Natural killer cell treated with Interleukin-12 subunit alpha and Interleukin-12 subunit beta and Interleukin-15 and Interleukin-18, amount 100 ng/mL, for 72 hours (primary cell): ENCODE measurements around the gene CALU. TPM values are rescaled to one million over a fixed set of nuclear protein-coding genes. Genes with fewer than 3 reads are reported as not detected.

Experiments used
- ATAC-seq, 2 donors: fragments of 150-1000 bp; cut with Tn5 transposase in 1 of 2; sonication (Bioruptor Pico), chemical (Tn5 transposase) in 1 of 2; 2 replicates each; pipeline ENCODE4 v1.10.0; 2021
- DNase-seq: peaks from one replicate; pipeline ENCODE4 v3.0.0; 2022; ENCODE audit warnings: low spot score
- H3K27ac Mint-ChIP-seq, 2 donors: 1 replicate in 1 of 2; 2 replicates in 1 of 2; pipeline ENCODE4 v1.8.0; 2022; ENCODE audit warnings: mixed read lengths in 2 of 2, mild to moderate bottlenecking in 1 of 2, moderate library complexity in 1 of 2
- H3K27me3 Mint-ChIP-seq, 2 donors: 1 replicate in 1 of 2; 2 replicates in 1 of 2; pipeline ENCODE4 v1.8.0; 2022; ENCODE audit warnings: mixed read lengths in 2 of 2
- H3K36me3 Mint-ChIP-seq: one replicate; pipeline ENCODE4 v1.8.0; 2022; ENCODE audit warnings: mixed read lengths
- H3K4me1 Mint-ChIP-seq, 2 donors: 1 replicate in 1 of 2; 2 replicates in 1 of 2; pipeline ENCODE4 v1.8.0; 2022; ENCODE audit warnings: low read depth in 2 of 2, mixed read lengths in 2 of 2, mild to moderate bottlenecking in 1 of 2
- H3K4me3 Mint-ChIP-seq: one replicate; pipeline ENCODE4 v1.8.0; 2022; ENCODE audit warnings: mixed read lengths
- H3K9me3 Mint-ChIP-seq: 2 replicates; pipeline ENCODE4 v1.8.0; 2022; ENCODE audit warnings: mixed read lengths
- total RNA-seq, 2 donors: library from RNA; stranded (reverse); gene quantifications; one replicate each; pipeline ENCODE4 v1.2.3, GENCODE V29; 2022

Gene CALU
- total RNA-seq, 2 donors from 2014 or later = 46.3 to 60.5 TPM

- Mint-ChIP-seq H3K4me1 (peaks cover 7 to 13% of the 10 kb centered on the region in 2 donors), H3K27me3 (no peaks in the 10 kb centered on the region), H3K9me3 (no peaks in the 10 kb centered on the region), H3K36me3 (peaks cover 32% of the 10 kb centered on the region), H3K4me3 (no peak overlapping the region), H3K27ac (no peak overlapping the region)
- DNase-seq (no peak), ATAC-seq (no peak)
Measured at GRCh38 chr7:128774029-128774689, 35.0 kb downstream of the CALU start.

DNA sequence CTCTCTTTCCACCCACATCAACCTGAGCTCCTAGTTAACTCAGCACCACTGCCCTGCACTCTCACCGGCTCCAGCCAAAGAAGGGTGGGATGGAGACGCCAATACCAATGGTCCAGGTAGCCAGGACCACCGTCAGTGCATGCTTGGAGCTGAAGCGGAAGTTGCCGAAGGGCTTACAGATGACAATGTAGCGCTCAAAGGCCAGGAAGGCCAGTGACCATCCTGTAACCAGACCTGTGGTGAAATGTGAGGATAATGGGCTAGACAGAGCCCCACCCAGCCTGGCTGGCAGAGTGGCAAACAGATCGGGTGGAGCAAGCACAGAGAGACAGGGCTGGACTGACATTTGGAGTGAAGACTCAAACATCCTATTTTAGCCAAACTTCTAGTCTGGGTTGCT is 35.8 kb downstream of the CALU start:
- Mint-ChIP-seq H3K4me1 (peaks cover 7 to 13% of the 10 kb centered on the region in 2 donors), H3K9me3 (no peaks in the 10 kb centered on the region), H3K4me3 (no peak overlapping the region), H3K27me3 (no peaks in the 10 kb centered on the region), H3K27ac (no peak overlapping the region), H3K36me3 (peaks cover 25% of the 10 kb centered on the region)
- ATAC-seq = no peak
- DNase-seq = no peak

- ATAC-seq (no peak), DNase-seq (no peak)
- Mint-ChIP-seq H3K27ac (peak within 1 kb of the TSS in 1 of 2 donors; percentile 69), H3K9me3 (no peaks in the 10 kb centered on the region), H3K36me3 (peaks cover 25% of the 10 kb centered on the region), H3K27me3 (no peaks in the 10 kb centered on the region), H3K4me3 (no peak within 1 kb of the TSS), H3K4me1 (peaks cover 7 to 13% of the 10 kb centered on the region in 2 donors)
Measured at GRCh38 chr7:128775744-128776474, 36.8 kb downstream of the CALU start, which contains the start of gene OPN1SW. OPN1SW (minus strand) TSS chr7:128775794; CDS start chr7:128775781, 13 bp downstream.

DNA sequence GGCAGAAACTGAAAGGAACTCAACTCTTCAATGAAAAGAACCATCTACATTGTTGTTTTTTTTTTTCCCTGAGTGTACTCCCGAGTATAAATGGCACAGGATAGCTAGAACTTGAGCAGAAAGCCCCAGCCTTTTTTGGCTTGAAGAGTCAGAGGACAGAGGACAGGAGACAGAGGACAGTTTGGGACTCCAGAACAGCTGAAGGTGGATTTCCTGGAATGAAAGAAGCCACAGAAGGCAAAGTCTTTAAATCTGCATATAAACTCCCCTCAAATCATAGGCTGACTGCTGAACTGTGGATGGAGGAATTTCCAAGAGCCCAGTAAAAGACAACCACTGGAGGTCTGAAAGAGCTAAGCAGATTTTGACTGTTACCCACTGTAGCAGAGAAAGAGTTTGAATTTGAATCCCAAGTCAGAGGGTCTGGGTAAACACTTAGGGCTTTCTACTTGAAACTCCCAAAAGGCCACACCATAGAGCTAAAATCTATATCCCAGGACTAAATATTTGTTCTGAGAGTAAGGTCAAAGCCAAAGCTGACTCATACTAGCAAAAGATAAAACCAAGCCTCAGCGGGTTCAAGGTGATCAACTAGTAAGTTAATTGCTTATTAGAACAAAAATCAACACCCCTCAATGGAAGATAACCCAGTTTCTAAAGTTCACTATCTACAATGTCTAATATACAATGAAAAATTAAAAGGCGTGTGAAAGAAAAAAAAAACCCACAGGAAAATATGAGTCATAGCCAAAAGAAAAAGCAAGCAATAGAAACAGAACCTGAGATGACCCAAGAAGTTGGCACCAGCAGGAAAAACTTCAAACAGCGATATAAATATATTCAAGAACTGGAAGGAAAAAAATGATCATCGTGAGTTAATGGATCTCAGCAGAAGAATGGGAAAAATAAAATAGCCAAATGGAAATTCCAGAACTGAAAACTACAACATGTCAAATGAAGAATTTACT is 38.3 kb downstream of the CALU start:
- Mint-ChIP-seq H3K27me3 (no peaks in the 10 kb centered on the region), H3K27ac (peak overlapping the region in 1 of 2 donors; percentile 8), H3K9me3 (no peaks in the 10 kb centered on the region), H3K4me3 (no peak overlapping the region), H3K4me1 (peaks cover 7 to 13% of the 10 kb centered on the region in 2 donors), H3K36me3 (peaks cover 19% of the 10 kb centered on the region)
- DNase-seq = no peak
- ATAC-seq = no peak

GRCh38 chr7:128778946-128779345 is 39.8 kb downstream of the CALU start:
- DNase-seq (no peak), ATAC-seq (peak in 1 of 2 donors; percentile 25)
- H3K4me3 Mint-ChIP-seq = no peak overlapping the region
- H3K27ac Mint-ChIP-seq = no peak overlapping the region
- peaks cover 7 to 13% of the 10 kb centered on the region in 2 donors for H3K4me1 Mint-ChIP-seq
- H3K9me3 Mint-ChIP-seq = no peaks in the 10 kb centered on the region
- peaks cover 0 to 3% of the 10 kb centered on the region in 2 donors for H3K27me3 Mint-ChIP-seq
- H3K36me3 Mint-ChIP-seq = peaks cover 19% of the 10 kb centered on the region

DNA sequence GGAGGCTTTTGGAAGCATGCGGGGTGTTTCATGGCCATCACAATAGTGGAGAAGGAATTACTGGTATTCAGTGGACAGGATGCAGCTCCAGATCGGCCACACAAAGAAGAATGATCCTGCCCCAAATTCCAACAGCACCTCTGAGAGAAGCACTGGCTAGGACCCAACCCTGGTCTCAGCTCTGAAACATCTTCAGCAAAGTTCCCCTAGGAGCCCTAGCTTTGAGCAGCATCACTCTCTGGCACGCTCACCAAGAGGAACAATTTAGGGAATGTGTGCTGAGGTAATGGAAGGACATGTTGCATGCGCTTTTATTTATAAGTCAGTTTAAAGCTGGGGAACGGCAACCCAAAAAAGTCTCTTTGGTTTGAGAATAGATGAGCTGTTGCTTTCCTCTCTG is 42.0 kb downstream of the CALU start:
- Mint-ChIP-seq H3K9me3 (no peaks in the 10 kb centered on the region), H3K36me3 (peaks cover 13% of the 10 kb centered on the region), H3K4me1 (peaks cover 7 to 13% of the 10 kb centered on the region in 2 donors), H3K27me3 (peaks cover 0 to 3% of the 10 kb centered on the region in 2 donors), H3K27ac (no peak overlapping the region), H3K4me3 (no peak overlapping the region)
- DNase-seq (no peak), ATAC-seq (no peak)

DNA sequence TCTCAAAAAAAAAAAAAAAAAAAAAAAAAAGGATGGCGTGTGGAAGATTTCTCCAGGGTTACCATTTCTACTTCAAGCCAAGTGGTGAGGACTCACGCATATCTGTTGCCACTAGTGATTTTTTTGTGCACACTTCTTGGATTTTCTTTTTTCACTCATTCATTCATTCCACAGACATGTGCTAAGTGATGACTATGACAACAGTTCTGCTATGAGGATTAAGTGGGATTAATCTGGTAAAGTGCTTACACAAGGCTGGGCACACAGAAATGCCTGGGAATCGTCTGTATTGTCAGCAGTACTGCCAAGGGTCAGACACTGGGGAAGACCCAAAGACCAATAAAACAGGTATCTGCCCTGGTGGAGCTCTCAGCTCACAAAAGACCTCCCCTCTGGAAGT is 42.7 kb downstream of the CALU start:
- DNase-seq = no peak
- ATAC-seq = no peak
- Mint-ChIP-seq H3K4me3 (no peak overlapping the region), H3K27ac (no peak overlapping the region), H3K27me3 (peaks cover 0 to 3% of the 10 kb centered on the region in 2 donors), H3K36me3 (peaks cover 13% of the 10 kb centered on the region), H3K4me1 (peaks cover 7 to 9% of the 10 kb centered on the region in 2 donors), H3K9me3 (no peaks in the 10 kb centered on the region)

DNA sequence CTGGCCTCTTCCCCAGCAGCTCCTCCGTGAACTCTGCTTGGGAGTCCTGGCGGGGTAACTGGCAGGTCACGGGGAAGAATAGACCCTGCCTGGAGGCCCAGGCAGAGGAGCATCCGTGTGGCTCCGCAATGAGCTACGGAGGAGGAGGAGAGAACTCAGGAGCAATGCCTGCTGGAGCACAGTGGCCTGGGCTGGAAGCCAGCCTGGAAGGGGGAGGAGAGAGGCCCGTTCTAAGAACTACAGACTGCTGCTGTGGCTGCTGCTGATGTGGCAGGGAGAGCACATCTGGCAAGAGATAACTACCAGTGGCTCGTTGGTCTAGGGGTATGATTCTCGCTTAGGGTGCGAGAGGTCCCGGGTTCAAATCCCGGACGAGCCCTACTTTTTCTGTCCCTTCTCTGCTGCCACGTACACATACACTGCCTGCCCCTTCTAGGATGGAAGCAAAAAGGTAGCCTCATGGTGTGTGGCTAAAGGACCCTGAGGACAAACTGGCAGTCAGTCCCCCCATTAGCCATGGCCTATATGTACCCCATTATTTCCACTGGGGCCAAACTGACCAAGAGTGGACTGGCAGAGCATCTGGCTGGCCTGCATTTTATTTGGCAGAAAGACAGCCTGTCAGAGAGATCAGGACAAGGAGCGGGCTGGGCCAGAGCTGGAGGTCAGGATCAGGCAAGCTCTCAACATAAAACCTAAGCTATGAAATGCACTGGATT is 44.1 kb downstream of the CALU start:
- H3K27ac Mint-ChIP-seq = no peak overlapping the region
- H3K4me1 Mint-ChIP-seq = no peaks in the 10 kb centered on the region
- peak; percentile 26 to 65 for ATAC-seq
- peaks cover 0 to 3% of the 10 kb centered on the region in 2 donors for H3K27me3 Mint-ChIP-seq
- DNase-seq = no peak
- H3K9me3 Mint-ChIP-seq = no peaks in the 10 kb centered on the region
- no peaks in the 10 kb centered on the region for H3K36me3 Mint-ChIP-seq
- H3K4me3 Mint-ChIP-seq = no peak overlapping the region

- ATAC-seq (no peak), DNase-seq (no peak)
- Mint-ChIP-seq H3K27me3 (peaks cover 0 to 3% of the 10 kb centered on the region in 2 donors), H3K36me3 (no peaks in the 10 kb centered on the region), H3K4me1 (peaks cover 4 to 7% of the 10 kb centered on the region in 2 donors), H3K9me3 (no peaks in the 10 kb centered on the region), H3K27ac (no peak overlapping the region), H3K4me3 (no peak overlapping the region)
Measured at GRCh38 chr7:128785738-128786137, 46.6 kb downstream of the CALU start.

DNA sequence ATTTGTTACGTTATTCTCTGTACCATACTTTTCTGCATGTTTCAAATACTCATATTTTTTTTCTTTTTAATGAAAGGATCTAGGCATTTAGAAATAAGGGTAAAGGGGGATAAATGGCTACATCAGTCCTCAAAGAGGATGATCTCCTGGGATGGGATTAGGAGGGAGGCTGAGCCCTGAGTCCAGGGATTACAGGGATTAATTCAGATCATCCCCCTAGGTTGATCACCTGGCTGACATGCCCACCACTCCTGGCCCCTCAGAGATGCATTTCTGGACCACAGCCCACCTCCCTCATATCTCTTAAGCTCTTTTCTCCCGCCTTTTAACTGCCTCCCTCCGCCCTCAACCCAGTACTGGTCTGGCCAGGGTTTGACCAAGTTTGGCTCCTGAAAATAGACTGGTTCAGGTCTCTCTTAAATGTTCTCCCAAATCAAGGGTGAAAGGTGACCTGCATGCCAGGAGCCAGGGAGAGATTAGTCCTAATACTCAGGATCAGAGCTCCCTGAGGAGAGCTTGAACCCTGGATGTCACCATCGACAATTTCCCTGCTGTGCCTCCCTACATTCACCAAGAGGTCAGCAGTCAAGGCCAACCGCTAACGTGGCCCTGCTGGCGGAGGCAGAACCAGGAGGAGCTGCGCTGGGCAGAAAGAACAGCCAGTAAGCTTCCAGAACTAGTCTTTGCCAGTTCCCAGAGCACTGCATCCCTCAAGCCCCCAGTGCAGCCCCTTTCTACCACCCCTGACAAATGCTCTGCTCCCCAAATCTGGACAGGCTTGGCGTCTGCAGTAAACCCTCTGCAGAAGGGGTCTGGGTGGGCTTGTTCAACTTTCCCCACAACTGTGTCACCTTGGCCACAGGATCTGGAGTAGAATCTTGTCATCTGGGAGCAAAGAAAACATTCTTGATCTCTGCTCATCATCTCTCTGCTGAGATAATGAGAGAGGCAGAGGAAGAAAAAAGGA is 49.6 kb downstream of the CALU start:
- no peaks in the 10 kb centered on the region for H3K27me3 Mint-ChIP-seq
- no peaks in the 10 kb centered on the region for H3K9me3 Mint-ChIP-seq
- H3K4me3 Mint-ChIP-seq = peak overlapping the region; percentile 85
- no peaks in the 10 kb centered on the region for H3K36me3 Mint-ChIP-seq
- DNase-seq (no peak), ATAC-seq (no peak)
- no peak overlapping the region for H3K27ac Mint-ChIP-seq
- H3K4me1 Mint-ChIP-seq = peaks cover 4 to 7% of the 10 kb centered on the region in 2 donors

DNA sequence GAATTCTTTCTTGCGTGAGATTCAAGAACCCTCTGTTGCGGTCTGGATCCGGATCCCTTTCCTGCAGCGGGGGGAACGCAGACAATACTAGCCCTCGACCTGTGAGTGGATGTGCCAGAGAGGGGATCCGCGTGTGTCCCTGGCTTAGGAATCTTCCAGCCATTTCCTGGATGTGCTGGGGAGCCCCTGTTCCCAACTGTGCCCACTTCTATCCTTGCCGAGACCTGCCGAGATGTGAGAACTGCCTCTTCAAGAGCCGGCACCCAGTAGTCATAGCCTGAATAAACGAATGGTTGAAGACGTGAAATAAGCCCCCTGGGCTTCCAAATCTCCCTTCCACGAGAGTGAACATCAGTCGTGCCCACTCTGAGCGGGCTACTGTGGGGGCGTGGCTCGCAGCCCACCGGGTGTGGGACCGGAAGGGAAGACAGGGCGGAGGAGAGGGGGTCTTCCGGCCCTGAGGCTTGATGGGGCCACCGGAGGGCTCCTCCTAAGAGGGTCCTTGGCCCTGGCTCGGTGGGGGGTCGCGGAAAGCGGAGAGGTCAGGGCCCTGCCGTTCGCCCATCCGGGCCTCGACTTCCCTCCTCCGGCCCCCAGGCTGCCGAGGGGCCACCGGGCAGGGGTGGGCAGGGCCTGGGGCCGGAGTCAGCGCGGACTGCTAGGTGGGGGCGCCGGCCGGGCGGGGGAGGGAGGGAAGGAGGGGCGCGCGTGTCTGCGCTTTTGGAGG is 51.3 kb downstream of the CALU start:
- peak overlapping the region in 1 of 2 donors; percentile 68 for H3K27ac Mint-ChIP-seq
- H3K4me1 Mint-ChIP-seq = peaks cover 4 to 7% of the 10 kb centered on the region in 2 donors
- ATAC-seq (peak in 1 of 2 donors; percentile 13), DNase-seq (no peak)
- H3K4me3 Mint-ChIP-seq = peak overlapping the region; percentile 85
- H3K27me3 Mint-ChIP-seq = no peaks in the 10 kb centered on the region
- H3K9me3 Mint-ChIP-seq = no peaks in the 10 kb centered on the region
- H3K36me3 Mint-ChIP-seq = no peaks in the 10 kb centered on the region
